T-helper 2 cell treated with Interferon-gamma antibody and Interleukin-4, amounts not matched to agents 5 μg/mL and 100 μg/mL, for 36 hours (primary cell): ENCODE data around the gene ZNF285.
"Not testable (repeated sequence)": the region's sequence is repeated elsewhere in the genome, so short reads cannot be mapped to it uniquely, and the experiment has no call there.

Experiments used
- DNase-seq: peaks from one replicate; pipeline ENCODE4 v3.0.0; 2021; ENCODE audit warnings: low spot score
- H3K27ac Mint-ChIP-seq: one replicate; pipeline ENCODE4 v1.8.0; 2021; ENCODE audit warnings: mild to moderate bottlenecking, mixed read lengths
- H3K27me3 Mint-ChIP-seq: one replicate; pipeline ENCODE4 v1.8.0; 2021; ENCODE audit warnings: low read depth, mixed read lengths
- H3K36me3 Mint-ChIP-seq: one replicate; pipeline ENCODE4 v1.8.0; 2021; ENCODE audit warnings: low read depth, mixed read lengths
- H3K4me1 Mint-ChIP-seq: one replicate; pipeline ENCODE4 v1.8.0; 2021; ENCODE audit warnings: low read depth, mixed read lengths
- H3K4me3 Mint-ChIP-seq: one replicate; pipeline ENCODE4 v1.8.0; 2022; ENCODE audit warnings: mild to moderate bottlenecking, moderate library complexity, mixed read lengths
- H3K9me3 Mint-ChIP-seq: one replicate; pipeline ENCODE4 v1.8.0; 2021; ENCODE audit warnings: mixed read lengths

The ZNF285 gene

DNA sequence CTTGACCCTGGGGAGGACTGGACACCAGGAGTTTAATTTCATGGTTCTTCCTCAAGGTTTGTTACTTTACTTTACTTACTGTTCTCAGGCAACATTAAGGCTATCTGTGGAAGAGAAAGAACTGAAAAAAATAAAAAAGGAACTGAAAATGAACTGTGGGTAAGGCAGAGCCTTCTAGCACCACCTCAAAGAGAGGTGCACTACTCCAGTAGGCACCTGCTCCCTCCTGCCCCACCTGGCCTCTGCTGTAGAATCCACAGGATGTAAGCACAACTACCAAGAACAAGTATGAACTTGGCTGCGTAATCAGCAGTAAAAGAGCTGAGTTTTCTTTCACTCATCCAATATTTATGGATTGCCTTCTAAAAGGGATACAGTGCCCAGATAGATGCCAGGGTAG is 57.2 kb downstream of the ZNF285 start:
- Mint-ChIP-seq H3K9me3 (peaks cover 74% of the 10 kb centered on the region), H3K27ac (no peak overlapping the region), H3K36me3 (no peaks in the 10 kb centered on the region), H3K27me3 (no peaks in the 10 kb centered on the region), H3K4me3 (no peak overlapping the region), H3K4me1 (no peaks in the 10 kb centered on the region)
- DNase-seq: no peak

- H3K27me3 Mint-ChIP-seq: no peaks in the 10 kb centered on the region
- no peak overlapping the region for H3K4me3 Mint-ChIP-seq
- H3K27ac Mint-ChIP-seq: no peak overlapping the region
- peaks cover 65% of the 10 kb centered on the region for H3K9me3 Mint-ChIP-seq
- H3K4me1 Mint-ChIP-seq: no peaks in the 10 kb centered on the region
- DNase-seq: no peak
- H3K36me3 Mint-ChIP-seq: no peaks in the 10 kb centered on the region
These were observed 59.6 kb downstream of the ZNF285 start for GRCh38 chr19:44341794-44342193.

DNA sequence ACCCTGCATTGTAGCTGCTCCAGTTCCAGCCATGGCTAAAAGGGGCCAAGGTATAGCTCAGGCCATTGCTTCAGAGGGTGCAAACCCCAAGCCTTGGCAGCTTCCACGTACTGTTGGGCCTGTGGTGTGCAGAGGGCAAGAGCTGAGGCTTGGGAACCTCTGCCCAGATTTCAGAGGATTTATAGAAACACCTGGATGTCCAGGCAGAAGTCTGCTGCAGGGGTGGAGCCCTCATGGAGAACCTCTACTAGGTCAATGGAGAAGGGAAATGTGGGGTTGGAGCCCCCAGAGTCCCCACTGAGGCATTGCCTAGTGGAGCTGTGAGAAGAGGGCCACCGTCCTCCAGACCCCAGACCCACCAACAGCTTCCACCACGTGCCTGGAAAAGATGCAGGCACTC is 66.8 kb downstream of the ZNF285 start:
- H3K27ac Mint-ChIP-seq, H3K36me3 Mint-ChIP-seq, H3K27me3 Mint-ChIP-seq, H3K4me1 Mint-ChIP-seq, DNase-seq, H3K4me3 Mint-ChIP-seq: not testable (repeated sequence)
- peaks cover 61% of the 10 kb centered on the region for H3K9me3 Mint-ChIP-seq
